Endothelial cell of umbilical vein (primary cell): ENCODE measurements around the gene ADPRH. TPM values are rescaled to one million over a fixed set of nuclear protein-coding genes. Genes with fewer than 3 reads are reported as not detected.

Experiments
- BruUV-seq: library from RNA; stranded (reverse); fragments of 400-500 nt; replicated peaks from 2 replicates; lab custom pipeline; 2021; lab: Mats Ljungman, UMichigan
- CTCF ChIA-PET: fragments of 300-600, 350-600 bp; sonication (Branson Sonifier 250); formaldehyde crosslinking; loops from one replicate; lab custom pipeline; 2021; ENCODE audit warnings: antibody characterized with exemption, inconsistent platforms; lab: Charles Lee
- POLR2A ChIA-PET: fragments of 300-600, 350-600 bp; sonication (Branson Sonifier 250); formaldehyde crosslinking; loops from one replicate; lab custom pipeline; 2021; ENCODE audit warnings: antibody characterized with exemption, inconsistent platforms; lab: Charles Lee
- DNase-seq: peaks from one replicate; pipeline ENCODE4 v3.0.0-alpha.2; 2011; ENCODE audit warnings: low read depth, low spot score
- FAIRE-seq: peaks from 2 replicates; lab custom pipeline; 2011; peaks lifted over from hg19 to GRCh38; lab: Jason Lieb, UNC
- H2AFZ ChIP-seq: 2 replicates; pipeline ENCODE4 v1.6.0; 2012; ENCODE audit warnings: low read depth, low read length, control low read depth, inconsistent platforms
- H3K27ac ChIP-seq: 2 replicates; pipeline ENCODE4 v1.5.1; 2011; ENCODE audit warnings: low read depth, mild to moderate bottlenecking, control low read depth, low read length, moderate library complexity; ENCODE audit not compliant: insufficient read depth
- H3K27me3 ChIP-seq, 2 experiments: 2 replicates each; pipeline versions ENCODE4 v1.6.0 to v1.6.1; 2011; ENCODE audit warnings: low read length in 2 of 2, mixed read lengths in 1 of 2; ENCODE audit not compliant: control insufficient read depth in 2 of 2, insufficient read depth in 2 of 2
- H3K36me3 ChIP-seq, 2 experiments: 2 replicates in 1 of 2; 3 replicates in 1 of 2; pipeline ENCODE4 v1.5.1; 2011; ENCODE audit warnings: low read length in 2 of 2, mild to moderate bottlenecking in 1 of 2, moderate library complexity in 1 of 2; ENCODE audit not compliant: control insufficient read depth in 2 of 2, insufficient read depth in 2 of 2; ENCODE audit errors: extremely low read depth in 1 of 2
- H3K4me1 ChIP-seq: 3 replicates; pipeline ENCODE4 v1.5.1; 2011; ENCODE audit warnings: mild to moderate bottlenecking, low read length; ENCODE audit not compliant: control insufficient read depth, insufficient read depth; ENCODE audit errors: extremely low read depth
- H3K4me2 ChIP-seq: 2 replicates; pipeline ENCODE4 v1.6.1; 2011; ENCODE audit warnings: low read length, control low read depth, mixed read lengths; ENCODE audit not compliant: insufficient read depth
- H3K4me3 ChIP-seq, 3 experiments: fragments of 200-600 bp in 1 of 3; sonication (generic), shearing (Covaris generic) in 1 of 3; replicated peaks in 1 of 3; 2 replicates each; pipeline ENCODE4 v1.5.1; 2011 to 2016; ENCODE audit warnings: control low read depth in 3 of 3, low read length in 3 of 3, mild to moderate bottlenecking in 2 of 3, inconsistent platforms in 1 of 3, low read depth in 1 of 3, moderate library complexity in 1 of 3; ENCODE audit not compliant: insufficient read depth in 1 of 3
- H3K79me2 ChIP-seq: 2 replicates; pipeline ENCODE4 v1.6.0; 2012; ENCODE audit warnings: low read length, inconsistent platforms; ENCODE audit not compliant: control insufficient read depth, insufficient read depth
- H3K9ac ChIP-seq: replicated peaks from 2 replicates; pipeline ENCODE3; 2011; ENCODE audit warnings: low read length, control low read depth; ENCODE audit not compliant: insufficient read depth; ENCODE audit errors: extremely low read depth
- H3K9me1 ChIP-seq: replicated peaks from 3 replicates; pipeline ENCODE4 v1.6.0; 2011; ENCODE audit warnings: mild to moderate bottlenecking, low read length; ENCODE audit not compliant: control insufficient read depth, insufficient read depth; ENCODE audit errors: extremely low read depth
- H3K9me3 ChIP-seq: replicated peaks from 2 replicates; pipeline ENCODE4 v1.5.1; 2012; ENCODE audit warnings: low read length, inconsistent platforms; ENCODE audit not compliant: control insufficient read depth, insufficient read depth
- H4K20me1 ChIP-seq: replicated peaks from 2 replicates; pipeline ENCODE3; 2011; ENCODE audit warnings: mild to moderate bottlenecking, low read length; ENCODE audit not compliant: control insufficient read depth, insufficient read depth; ENCODE audit errors: extremely low read depth
- CTCF ChIP-seq, 2 donors: IDR thresholded peaks; 1 replicate in 1 of 2; 2 replicates in 1 of 2; pipeline ENCODE4 v1.5.1; 2011; ENCODE audit warnings: low read length in 2 of 2, mild to moderate bottlenecking in 2 of 2, moderate library complexity in 2 of 2, control low read depth in 1 of 2, inconsistent platforms in 1 of 2, low read depth in 1 of 2; ENCODE audit not compliant: insufficient read depth in 1 of 2; ENCODE audit errors: extremely low read depth in 1 of 2
- EZH2 ChIP-seq: IDR thresholded peaks from 2 replicates; pipeline ENCODE4 v1.6.1; 2012; ENCODE audit warnings: borderline replicate concordance, low read depth, mild to moderate bottlenecking, moderate library complexity, low read length, inconsistent platforms; ENCODE audit not compliant: severe bottlenecking
- FOS ChIP-seq: IDR thresholded peaks from 2 replicates; pipeline ENCODE4 v1.6.1; 2011; ENCODE audit warnings: mild to moderate bottlenecking, low read length, moderate library complexity, borderline replicate concordance; ENCODE audit not compliant: insufficient read depth
- GATA2 ChIP-seq: IDR thresholded peaks from 2 replicates; pipeline ENCODE4 v1.7.0; 2011; ENCODE audit warnings: low read depth, mild to moderate bottlenecking, moderate library complexity, mixed read lengths, low read length; ENCODE audit not compliant: insufficient read length, insufficient read depth
- JUN ChIP-seq: IDR thresholded peaks from 2 replicates; pipeline ENCODE4 v1.6.1; 2011; ENCODE audit warnings: borderline replicate concordance, low read depth; ENCODE audit not compliant: insufficient read length, insufficient read depth
- MAX ChIP-seq: IDR thresholded peaks from 2 replicates; pipeline ENCODE4 v1.6.1; 2011; ENCODE audit not compliant: insufficient read depth, insufficient read length
- MYC ChIP-seq: IDR thresholded peaks from one replicate; pipeline ENCODE4 v1.6.1; 2011; ENCODE audit warnings: mild to moderate bottlenecking, low read depth, low read length
- POLR2A ChIP-seq: IDR thresholded peaks from 2 replicates; pipeline ENCODE4 v1.6.1; 2012; ENCODE audit warnings: low read depth, mild to moderate bottlenecking, control low read depth, low read length
- POLR2AphosphoS5 ChIP-seq: IDR thresholded peaks from 2 replicates; pipeline ENCODE4 v1.6.1; 2012; ENCODE audit warnings: low read depth, mild to moderate bottlenecking, control low read depth, low read length, moderate library complexity; ENCODE audit not compliant: insufficient read depth
- dilution Hi-C: fragments of 300-500 bp; cut with MboI; formaldehyde crosslinking; loops from one replicate; pipeline ENCODE4 v1.15.0; 2019; ENCODE audit warnings: low sequenced_read_pairs; ENCODE audit not compliant: extremely low pct_ligation_motif_present
- intact Hi-C: fragments of 100-400 bp; cut with micrococcal nuclease; formaldehyde crosslinking; loops from one replicate; pipeline ENCODE4 v1.10.0; 2022
- polyA plus RNA-seq, 4 experiments: library from polyadenylated mRNA; depleted of rRNA in 3 of 4; stranded (reverse) in 3 of 4; unstranded in 1 of 4; fragments of >200 nt; gene quantifications; 2 replicates each; pipeline versions ENCODE4 v1.2.1 to v1.2.3, GENCODE V29; 2011 to 2012; ENCODE audit warnings: missing spikeins in 1 of 4
- total RNA-seq: library from RNA; stranded (reverse); gene quantifications from 2 replicates; pipeline ENCODE4 v1.2.3, GENCODE V29; 2021

ADPRH gene
- total and polyA plus RNA-seq, 2 donors (not counting 3 experiments of a cell fraction or from before 2014, with no cell fraction given): 3.5 to 8.0 TPM

GRCh38 chr3:119592861-119593260, 13.6 kb downstream of the ADPRH start:
- Histone ChIP-seq H2AFZ (no peak overlapping the region), H3K27ac (no peak overlapping the region), H4K20me1 (no peaks in the 10 kb centered on the region), H3K27me3 (no peaks in the 10 kb centered on the region), H3K79me2 (no peaks in the 10 kb centered on the region), H3K9ac (no peak overlapping the region), H3K9me1 (no peaks in the 10 kb centered on the region), H3K4me2 (no peak overlapping the region), H3K4me3 (no peak overlapping the region), H3K36me3 (no peaks in the 10 kb centered on the region), H3K9me3 (no peaks in the 10 kb centered on the region), H3K4me1 (peaks cover 10% of the 10 kb centered on the region)
- DNase-seq: no peak
- intact Hi-C loops (no loop called here), dilution Hi-C loops (no loop called here)
- no peak for TF ChIP-seq JUN
- no peak for TF ChIP-seq POLR2AphosphoS5
- TF ChIP-seq MYC: no peak
- TF ChIP-seq FOS: no peak
- TF ChIP-seq POLR2A: no peak
- no peak for TF ChIP-seq EZH2
- no peak for TF ChIP-seq MAX
- no peak for TF ChIP-seq GATA2
- no peak for TF ChIP-seq CTCF (IDR thresholded peaks at IDR 0.05; ENCODE audit: extremely low read depth in 1 of 2, insufficient read depth in 1 of 2, low read depth in 1 of 2, low read length in 2 of 2)
- BruUV-seq: no TSS peak
- CTCF ChIA-PET: no interaction called here
- POLR2A ChIA-PET: no interaction called here
- no peak for FAIRE-seq
